Jurkat, Clone E6-1 (cell line): ENCODE results near the gene TTC9. TPM values are rescaled to one million over a fixed set of nuclear protein-coding genes. Genes with fewer than 3 reads are reported as not detected.

ENCODE experiments used
- DNase-seq: peaks from one replicate; pipeline ENCODE4 v3.0.0-alpha.2; 2011; ENCODE audit warnings: low read depth, low spot score
- H3K4me3 ChIP-seq: 2 replicates; pipeline ENCODE4 v1.5.1; 2011; ENCODE audit warnings: mild to moderate bottlenecking, low read length, control low read depth, moderate library complexity
- polyA plus RNA-seq: library from polyadenylated mRNA; unstranded; fragments of >200 nt; gene quantifications from one replicate; pipeline ENCODE4 v1.2.1, GENCODE V29; 2012; ENCODE audit warnings: missing spikeins; ENCODE audit not compliant: insufficient read length, insufficient read depth

TTC9 gene
- polyA plus RNA-seq, result 4.0 TPM

GRCh38 chr14:70641548-70642302 lies at the start of gene TTC9:
Gene TTC9, plus strand, starts transcription at chr14:70641916. Its CDS starts 214 bp downstream, at chr14:70642130.
- no peak for DNase-seq
- H3K4me3 ChIP-seq, result peak within 1 kb of the TSS; percentile 58

- no peak overlapping the region for H3K4me3 ChIP-seq
- no peak for DNase-seq
Measured at GRCh38 chr14:70594461-70594860, 47.3 kb upstream of the TTC9 start.

GRCh38 chr14:70595443-70596185 lies 46.1 kb upstream of the TTC9 start:
- no peak for DNase-seq
- no peak overlapping the region for H3K4me3 ChIP-seq

- no peak overlapping the region for H3K4me3 ChIP-seq
- no peak for DNase-seq
Measured at GRCh38 chr14:70597731-70598130, 44.0 kb upstream of the TTC9 start.

GRCh38 chr14:70599345-70599744 lies 42.4 kb upstream of the TTC9 start:
- peak overlapping the region; percentile 92 for H3K4me3 ChIP-seq
- DNase-seq, result no peak

GRCh38 chr14:70600382-70601157 lies 41.1 kb upstream of the TTC9 start, which contains the start of gene MED6:
Gene MED6, minus strand, starts transcription at chr14:70600655. Its CDS starts 18 bp downstream, at chr14:70600637.
- H3K4me3 ChIP-seq, result peak within 1 kb of the TSS; percentile 92
- DNase-seq, result peak; percentile 90

- H3K4me3 ChIP-seq, result peak overlapping the region; percentile 61
- no peak for DNase-seq
Measured at GRCh38 chr14:70601162-70601561, 40.6 kb upstream of the TTC9 start.

- DNase-seq, result no peak
- H3K4me3 ChIP-seq, result no peak overlapping the region
Measured at GRCh38 chr14:70602254-70602653, 39.5 kb upstream of the TTC9 start.

GRCh38 chr14:70611216-70611615 lies 30.5 kb upstream of the TTC9 start:
- no peak for DNase-seq
- no peak overlapping the region for H3K4me3 ChIP-seq

- no peak overlapping the region for H3K4me3 ChIP-seq
- DNase-seq, result no peak
Measured at GRCh38 chr14:70616646-70617045, 25.1 kb upstream of the TTC9 start.

GRCh38 chr14:70618314-70618713 lies 23.4 kb upstream of the TTC9 start:
- no peak for DNase-seq
- no peak overlapping the region for H3K4me3 ChIP-seq

GRCh38 chr14:70619708-70620107 lies 22.0 kb upstream of the TTC9 start:
- no peak overlapping the region for H3K4me3 ChIP-seq
- no peak for DNase-seq

GRCh38 chr14:70622111-70622712 lies 19.5 kb upstream of the TTC9 start:
- H3K4me3 ChIP-seq, result no peak overlapping the region
- peak; percentile 42 for DNase-seq

- DNase-seq, result no peak
- H3K4me3 ChIP-seq, result no peak overlapping the region
Measured at GRCh38 chr14:70624972-70625371, 16.7 kb upstream of the TTC9 start.

GRCh38 chr14:70631948-70632347 lies 9.8 kb upstream of the TTC9 start:
- no peak for DNase-seq
- H3K4me3 ChIP-seq, result no peak overlapping the region

GRCh38 chr14:70635971-70636595 lies 5.6 kb upstream of the TTC9 start:
- no peak overlapping the region for H3K4me3 ChIP-seq

GRCh38 chr14:70638416-70638815 lies 3.3 kb upstream of the TTC9 start:
- no peak for DNase-seq
- H3K4me3 ChIP-seq, result no peak overlapping the region

More at GRCh38 chr14:70635971-70636595, 5.6 kb upstream of the TTC9 start:
- DNase-seq, result no peak

- DNase-seq, result no peak
Measured at GRCh38 chr14:70640938-70641547, 673 bp upstream of the TTC9 start.

More at GRCh38 chr14:70640938-70641547, 673 bp upstream of the TTC9 start:
- H3K4me3 ChIP-seq, result peak overlapping the region; percentile 58
